NCI-H2227 treated with DMSO at 0.1 percent for 48 hours (cell line): ENCODE data around the gene KRAS.
A peak's percentile ranks its signal among the peaks of the same experiment; 100 is the strongest.
"Not testable (repeated sequence)": the region's sequence is repeated elsewhere in the genome, so short reads cannot be mapped to it uniquely, and the experiment has no call there.

Source experiments
- DNase-seq: peaks from one replicate; lab custom pipeline; 2025; lab: John Stamatoyannopoulos, UW

Gene KRAS

DNA sequence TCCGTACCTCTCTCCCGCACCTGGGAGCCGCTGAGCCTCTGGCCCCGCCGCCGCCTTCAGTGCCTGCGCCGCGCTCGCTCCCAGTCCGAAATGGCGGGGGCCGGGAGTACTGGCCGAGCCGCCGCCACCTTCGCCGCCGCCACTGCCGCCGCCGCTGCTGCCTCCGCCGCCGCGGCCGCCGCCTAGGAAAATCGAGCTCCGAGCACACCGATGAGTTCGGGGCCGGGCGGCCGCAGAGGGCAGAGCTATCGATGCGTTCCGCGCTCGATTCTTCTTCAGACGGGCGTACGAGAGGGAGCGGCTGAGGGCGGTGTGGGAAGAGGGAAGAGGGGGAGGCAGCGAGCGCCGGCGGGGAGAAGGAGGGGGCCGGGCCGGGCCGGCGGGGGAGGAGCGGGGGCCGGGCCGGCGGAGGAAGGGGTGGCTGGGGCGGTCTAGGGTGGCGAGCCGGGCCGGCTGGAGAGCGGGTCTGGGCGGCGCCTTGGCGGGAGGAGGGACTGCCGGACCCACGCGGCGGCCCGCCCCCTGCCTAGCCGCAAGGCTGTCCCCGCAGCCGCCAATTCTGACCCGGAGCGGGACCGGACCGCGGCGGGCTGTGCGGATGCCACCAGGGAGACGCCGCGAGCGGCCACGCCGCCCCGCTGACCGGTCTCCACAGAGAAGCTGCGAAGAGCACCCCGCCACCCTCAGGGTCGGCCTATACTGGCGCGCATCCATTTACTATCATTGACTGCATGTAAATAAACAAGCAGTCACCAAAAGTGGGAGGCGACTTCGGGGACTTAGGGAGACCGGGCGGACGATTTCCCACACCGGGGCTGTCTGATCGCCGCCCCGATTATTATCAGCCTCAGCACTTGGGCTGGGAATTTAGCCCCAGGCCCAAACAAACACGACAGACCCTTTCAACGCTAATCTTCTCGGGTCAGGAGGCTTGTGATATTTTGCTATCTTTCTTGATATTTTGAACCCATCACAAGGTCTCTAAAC is at the start of gene KRAS:
Gene KRAS (minus strand): TSS at position 186 of the 987 bp plus-strand sequence.
- peak; percentile 90 for DNase-seq

DNA sequence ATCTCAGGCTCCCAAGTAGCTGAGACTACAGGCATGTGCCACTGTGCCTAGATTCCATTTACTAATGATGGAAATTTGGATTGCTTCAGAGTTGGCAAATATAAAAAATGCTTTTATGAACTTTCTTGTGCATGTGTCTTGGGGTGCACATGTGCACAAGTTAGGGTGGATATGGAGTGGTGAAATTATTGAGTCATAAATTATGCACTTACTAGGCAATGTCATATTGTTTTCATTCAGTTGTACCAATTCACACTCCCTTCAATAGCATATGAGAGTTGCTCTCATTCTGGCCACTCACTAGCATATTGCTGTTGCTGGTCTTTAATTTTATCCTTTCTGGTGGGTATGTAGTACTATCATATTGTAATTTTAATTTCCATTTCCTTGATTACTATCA is 45.7 kb upstream of the KRAS start:
- no peak for DNase-seq

DNA sequence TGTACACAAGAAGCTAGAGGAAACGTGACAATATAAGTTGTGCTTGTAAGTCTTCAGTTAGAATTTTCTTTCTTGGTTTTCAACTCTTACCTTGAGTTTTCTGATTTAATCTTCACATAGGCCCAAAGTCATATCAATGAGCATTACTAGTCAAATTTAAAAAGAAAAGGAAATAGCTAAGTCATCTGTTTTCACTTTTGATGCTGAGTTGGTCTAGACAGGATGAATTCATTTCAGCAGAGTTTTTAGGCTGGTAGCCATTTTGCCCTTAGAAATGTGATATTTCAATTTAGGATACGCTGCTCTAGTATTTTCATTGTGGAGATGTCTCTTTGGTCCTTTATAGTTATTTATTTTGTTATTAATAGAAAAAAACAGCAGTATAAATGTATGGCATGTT is 44.6 kb upstream of the KRAS start:
- DNase-seq: no peak

DNA sequence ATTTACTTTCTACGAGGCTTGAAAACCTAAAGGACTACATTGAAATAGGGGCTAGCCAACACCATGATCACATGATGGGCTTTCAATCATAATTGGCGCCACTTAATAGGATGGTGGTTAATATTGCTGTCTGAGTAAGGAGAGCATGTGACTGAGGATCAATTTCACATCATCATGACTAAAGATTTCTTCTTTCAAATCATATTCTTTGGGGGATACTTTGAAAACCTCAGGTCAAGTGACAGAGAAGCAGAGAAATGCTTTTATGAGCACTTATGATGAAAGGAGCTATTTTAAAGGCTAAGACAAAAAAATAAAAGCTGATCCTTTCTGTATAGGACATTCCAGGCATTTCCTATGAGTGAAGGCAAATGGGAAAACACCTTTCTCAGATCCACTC is 42.9 kb upstream of the KRAS start:
- DNase-seq: no peak

DNA sequence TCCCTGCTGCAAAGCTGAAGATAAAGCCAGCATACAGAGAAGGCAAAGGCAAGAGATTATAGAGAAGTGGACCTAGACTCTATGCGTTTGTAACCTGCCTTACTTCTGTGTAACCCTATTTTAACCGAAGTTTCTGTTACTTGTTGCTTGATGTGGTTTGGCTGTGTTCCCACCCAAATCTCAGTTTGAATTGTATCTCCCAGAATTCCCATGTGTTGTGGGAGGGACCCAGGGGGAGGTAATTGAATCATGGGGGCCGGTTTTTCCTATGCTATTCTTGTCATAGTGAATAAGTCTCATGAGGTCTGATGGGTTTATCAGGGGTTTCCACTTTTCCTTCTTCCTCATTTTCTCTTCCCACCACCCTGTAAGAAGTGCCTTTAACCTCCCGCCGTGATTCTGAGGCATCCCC is 42.1 kb upstream of the KRAS start:
- DNase-seq: not testable (repeated sequence)

DNA sequence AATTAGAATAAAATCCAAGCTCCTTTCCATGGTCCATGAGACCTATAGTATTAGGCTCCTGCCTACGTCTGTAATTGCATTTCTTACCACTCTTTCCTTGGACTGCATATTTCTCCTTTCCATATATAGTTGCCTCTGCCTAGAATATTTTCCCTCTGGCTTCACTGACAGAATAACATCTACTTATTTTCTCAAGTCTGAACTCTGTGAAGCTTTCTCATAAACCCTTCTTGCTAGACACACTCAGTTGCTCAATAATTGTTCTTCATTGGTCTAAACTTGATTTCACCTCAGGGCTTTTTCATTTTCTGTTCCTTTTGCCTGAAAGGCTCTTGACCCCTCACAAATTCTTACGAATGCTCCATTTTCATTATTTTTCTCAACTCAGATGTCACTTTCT is 36.9 kb upstream of the KRAS start:
- DNase-seq: no peak

DNA sequence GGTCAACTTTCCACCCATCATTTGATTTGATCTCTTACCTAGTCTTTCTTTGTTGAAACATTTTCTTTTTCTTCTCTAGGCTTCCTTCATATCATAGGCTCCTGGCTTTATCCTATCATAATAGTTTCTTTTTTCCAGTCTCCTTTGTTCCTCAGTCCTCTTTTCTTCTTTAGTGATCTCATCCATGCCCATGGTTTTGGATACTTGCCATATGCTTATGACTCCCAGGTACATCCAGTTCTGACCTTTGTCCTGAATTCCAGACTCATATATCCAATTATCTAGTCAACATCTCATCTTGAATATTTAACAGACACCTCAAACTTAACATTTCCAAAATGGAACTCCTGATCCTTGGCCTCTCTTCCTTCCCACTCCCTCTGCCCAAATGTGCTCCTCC is 36.1 kb upstream of the KRAS start:
- no peak for DNase-seq

DNA sequence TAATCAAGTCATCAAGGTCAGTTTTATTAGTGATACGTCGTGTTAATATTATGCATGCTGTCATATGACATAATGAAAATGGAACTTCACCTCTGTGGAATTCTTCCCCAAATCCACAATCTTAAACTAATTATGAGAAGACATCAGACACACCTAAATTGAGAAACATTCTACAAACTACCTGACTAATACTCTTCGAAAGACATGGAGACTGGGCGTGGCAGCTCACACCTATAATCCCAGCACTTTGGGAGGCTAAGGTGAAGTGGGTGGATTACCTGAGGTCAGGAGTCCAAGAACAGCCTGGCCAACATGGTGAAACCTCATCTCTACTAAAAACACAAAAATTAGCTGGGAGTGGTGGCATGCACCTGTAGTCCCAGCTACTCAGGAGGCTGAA is 33.3 kb upstream of the KRAS start:
- DNase-seq: no peak

DNA sequence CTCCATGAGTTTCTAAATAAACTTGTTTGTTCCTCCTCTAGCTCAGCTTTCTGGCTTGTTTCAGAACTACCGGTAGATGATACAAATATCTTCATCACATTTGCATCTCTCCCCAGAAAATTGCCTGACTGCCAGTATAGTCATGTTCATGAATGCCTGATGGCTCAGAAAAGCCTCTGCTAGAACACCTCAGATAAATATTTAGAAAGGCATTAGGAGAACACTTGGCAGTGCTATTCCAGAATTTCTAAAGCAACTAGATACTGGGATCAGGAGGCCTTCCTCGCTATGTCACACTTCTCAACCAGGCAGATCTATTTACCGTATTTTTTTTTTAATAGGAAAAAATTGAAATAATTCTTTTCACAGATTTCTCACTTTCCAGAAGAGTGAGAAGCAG is 32.3 kb upstream of the KRAS start:
- no peak for DNase-seq

DNA sequence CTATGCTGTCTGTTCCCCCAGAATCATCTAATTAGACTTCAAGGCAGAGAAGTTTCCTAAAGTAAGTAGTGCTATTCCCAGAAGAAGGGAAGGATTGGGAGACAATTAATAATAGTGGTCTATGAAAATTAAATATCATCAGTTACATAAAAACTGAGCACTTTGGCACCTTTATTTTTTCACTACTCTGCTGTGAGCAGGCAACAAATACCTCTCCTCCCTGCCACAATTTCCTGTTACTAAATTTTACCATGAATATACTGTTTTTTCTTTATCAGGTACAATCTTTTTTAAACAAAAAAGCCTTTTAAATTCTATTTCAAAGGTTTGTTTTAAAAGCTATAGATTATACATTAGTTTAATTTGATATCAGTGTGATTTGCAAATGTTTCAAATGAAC is 29.4 kb upstream of the KRAS start:
- no peak for DNase-seq

DNA sequence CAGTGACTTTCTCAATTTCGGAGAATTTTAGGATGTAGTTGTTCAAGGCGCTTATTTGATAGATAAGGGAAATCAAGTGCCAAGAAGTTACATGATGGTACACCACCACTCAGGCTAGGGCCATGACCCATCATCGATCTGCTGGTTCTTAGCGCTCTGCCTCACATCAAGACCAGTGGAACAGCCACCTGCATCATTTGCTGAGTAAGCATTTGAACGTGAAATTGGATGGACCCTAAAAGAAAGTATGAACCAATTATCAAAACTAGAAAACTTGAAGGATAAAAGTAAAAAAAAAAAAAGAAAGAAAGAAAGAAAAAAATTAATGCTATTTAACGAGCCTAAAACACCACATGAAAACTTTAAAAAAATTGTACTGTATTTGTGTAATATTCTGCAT is 27.5 kb upstream of the KRAS start:
- DNase-seq: no peak

DNA sequence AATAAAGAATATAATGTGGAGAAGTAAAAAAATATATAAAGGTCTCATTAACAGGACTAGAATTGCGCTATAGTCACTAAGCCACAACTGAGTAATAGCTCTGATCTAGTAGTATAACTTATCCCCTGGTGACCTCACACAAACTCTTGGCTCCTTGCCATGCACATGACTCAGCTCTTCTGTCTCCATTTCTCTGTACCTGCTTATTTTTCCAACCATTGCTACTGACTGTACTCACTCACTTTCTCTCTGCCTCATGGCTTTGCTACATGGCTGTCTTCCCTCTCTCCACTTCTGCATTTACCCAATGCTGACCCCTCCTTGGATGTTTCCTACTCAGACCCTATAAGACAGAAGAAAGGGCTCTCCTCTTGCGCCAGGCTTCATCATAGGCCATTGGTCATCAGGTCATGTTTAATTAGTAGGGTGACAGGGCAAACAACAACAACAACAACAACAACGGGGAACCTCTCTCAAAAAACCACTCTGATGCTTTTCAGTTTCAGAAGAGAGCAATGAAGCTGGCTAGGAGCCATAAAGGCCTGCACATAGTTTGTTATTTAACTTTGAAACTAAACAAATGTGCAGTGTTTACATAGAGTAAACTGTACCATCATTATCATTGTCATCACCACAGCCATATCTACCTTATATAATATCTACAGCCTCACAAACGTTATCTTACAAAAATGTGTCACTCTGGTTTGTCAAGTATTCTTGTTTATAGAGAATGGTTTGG is 25.6 kb upstream of the KRAS start:
- DNase-seq: no peak

DNA sequence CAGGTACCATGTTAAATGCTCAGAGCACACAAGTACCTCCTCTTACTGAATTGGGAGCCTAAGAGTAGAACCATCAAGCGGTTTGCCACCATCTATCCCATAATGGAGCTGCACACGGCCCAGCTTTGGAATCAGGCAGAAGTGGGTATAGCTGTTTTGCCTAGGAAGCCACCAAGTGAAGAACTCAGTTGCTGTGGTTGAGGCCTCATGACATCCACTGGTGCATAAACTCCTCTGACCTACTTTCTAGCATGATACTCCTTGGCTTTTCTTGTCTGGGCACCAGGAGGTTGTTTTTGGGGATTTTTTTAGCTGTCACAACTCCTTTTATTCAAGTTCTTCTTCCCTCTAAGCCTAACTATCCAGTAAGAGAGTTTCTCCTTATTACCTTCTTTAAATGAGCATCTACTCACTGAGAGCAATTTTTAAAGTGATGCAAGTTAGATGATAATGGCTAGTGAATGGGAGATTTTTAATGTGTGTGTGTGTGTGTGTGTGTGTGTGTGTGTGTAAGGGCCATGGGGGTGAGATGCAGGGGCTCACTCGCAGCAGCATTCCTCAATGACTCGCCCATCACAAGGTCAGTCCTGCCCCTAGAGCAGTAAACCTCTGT is 20.9 kb upstream of the KRAS start:
- no peak for DNase-seq

DNA sequence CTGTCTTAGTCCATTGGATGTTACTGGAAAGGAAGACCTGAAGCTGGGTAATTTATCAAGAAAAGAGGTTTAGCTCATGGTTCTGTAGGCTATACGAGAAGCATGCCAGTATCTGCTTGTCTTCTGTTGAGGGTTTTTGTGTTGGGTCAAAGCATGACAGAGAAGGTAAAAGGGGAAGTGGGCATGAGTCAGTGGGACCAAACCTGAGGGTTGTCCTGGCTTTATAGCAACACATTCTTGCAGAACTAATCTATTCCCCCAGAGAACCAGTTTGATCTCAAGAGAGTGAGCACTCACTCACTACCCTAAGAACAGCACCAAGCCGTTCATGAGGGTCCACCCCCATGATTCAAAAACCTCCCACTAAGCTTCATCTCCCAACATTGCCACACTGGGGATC is 19.0 kb upstream of the KRAS start:
- no peak for DNase-seq

DNA sequence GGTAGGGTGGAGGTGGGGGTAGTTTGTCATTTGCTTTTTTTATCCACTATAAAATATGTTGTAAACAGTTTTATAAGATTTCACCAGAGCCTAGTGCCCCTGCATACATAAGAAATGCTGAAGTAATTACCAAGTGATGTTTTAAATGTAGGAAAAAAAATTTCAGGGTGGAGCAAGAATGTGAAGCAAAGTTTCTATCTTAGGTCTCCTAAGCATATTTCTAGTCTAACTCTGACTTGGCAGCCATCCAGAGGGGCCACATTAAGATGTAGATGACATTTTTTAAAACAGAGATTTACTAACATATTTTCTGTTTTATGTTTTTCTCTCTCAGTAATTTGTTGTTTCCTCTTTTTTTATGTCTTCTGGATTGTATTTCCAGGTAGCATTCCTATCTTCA is 15.8 kb upstream of the KRAS start:
- no peak for DNase-seq

DNA sequence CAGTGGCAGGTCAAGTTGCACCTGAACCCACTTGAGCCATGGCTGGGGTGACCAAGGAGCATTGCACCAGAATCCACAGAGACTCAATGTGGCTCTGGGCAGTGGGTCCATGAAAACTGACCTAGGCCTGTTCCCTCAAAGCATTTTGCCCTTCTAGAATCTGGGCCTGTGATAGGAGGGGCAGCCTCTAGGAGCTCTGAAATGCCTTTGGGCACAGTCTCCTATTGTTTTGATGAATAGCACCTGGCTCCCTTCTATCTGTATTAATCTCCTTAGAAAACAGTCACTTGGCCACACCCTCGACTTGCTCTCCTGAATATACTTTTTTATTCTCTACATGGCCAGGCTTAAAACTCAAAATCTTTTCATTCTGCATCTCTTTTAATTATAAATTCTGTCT is 14.1 kb upstream of the KRAS start:
- no peak for DNase-seq

DNA sequence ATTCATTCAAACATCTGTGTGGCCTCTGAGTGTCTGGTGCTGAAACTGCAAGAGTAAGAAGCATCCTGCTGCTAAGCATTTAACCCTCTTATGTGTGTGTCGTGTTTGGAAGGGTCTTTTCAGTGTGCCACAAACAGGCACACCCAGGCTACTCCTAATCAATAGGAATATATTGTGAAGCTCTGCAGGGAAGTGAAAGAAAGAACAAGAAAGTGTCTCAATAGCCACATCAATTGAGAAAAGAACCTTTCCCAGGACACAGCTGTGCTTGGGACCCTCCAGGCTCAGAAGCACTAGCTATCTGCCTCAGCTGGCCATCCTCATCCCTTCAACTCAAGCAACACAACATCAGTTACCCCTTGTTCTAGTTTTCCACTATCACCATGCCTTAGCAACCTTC is 13.4 kb upstream of the KRAS start:
- DNase-seq: no peak

DNA sequence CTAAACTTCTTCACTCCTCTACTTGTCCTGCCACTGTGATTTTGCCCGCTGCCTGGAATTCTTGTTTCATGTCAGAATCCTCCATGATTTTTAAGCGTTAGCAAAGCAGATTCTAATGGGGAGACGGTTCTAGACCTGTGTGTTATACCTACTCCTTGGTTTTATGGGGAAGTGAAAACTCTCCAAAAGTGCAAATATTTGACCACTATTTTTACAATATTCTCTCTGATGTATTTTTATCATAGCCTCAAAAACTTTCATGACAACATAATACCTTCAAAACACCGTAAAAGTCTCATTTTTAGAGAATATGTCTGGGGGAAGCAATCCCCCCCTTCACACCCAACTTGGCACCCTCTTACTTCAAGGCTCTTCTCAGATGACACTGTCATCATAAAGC is 12.9 kb upstream of the KRAS start:
- DNase-seq: no peak

DNA sequence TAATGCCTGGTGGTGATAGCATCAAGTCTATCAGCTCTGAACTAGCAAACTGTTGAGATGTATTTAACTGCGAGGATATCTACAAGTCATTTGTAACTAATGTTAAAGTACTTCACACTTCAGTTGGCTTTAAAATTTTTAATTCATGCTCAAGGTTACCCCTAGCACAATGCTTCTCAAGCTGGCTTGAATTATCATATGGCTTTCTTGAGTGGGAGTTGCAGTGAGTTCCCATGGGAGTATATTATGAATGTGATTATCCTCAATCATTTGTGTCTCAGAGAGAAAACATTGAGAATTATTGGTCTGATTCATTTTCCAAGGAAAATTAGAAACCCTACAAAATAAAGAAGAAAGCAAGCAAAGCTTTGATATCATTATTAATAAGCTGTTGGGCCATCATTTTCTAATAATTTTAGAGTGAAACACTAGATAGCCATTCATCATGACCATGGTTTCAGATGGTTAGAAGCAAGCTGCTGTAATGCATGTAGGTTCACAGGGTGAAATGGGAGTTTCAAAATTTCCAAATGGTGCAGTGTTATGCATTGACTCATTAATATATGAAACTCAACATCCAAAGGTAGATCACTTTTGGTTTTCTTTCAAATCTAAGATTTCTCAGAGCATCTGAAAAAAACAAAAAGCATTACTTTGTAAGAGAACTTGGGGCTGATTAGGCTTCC is 11.8 kb upstream of the KRAS start:
- DNase-seq: no peak

DNA sequence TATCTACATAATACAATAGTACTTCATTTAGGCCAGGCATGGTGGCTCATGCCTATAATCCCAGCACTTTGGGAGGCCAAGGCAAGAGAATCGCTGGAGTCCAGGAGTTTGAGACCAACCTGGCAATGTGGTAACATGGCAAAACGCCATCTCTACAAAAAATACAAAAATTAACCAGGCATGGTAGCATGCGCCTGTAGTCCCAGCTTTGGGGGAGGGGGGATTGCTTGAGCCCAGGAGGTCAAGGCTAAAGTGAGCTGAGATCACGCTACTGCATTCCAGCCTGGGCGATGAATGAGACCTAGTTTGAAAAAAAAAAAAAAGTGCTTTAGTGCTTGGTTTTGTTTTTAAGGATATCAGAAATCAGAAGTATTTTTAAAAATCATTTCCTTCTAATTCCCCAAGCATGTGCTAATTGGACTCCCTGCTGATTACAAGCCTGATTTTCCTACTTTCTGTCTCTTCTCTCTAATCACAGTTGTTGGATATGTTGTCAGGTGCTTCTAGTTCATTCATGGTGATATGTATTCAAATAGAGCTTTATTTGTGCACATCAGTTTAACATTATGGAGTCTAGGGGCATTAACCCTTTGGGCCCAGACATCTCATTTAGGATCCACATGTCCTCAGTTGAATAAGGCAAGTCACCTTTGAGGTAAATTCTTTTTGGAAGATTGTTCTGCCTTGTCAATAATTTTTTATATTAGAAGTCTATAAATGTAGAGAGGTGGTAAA is 7.0 kb upstream of the KRAS start:
- no peak for DNase-seq

DNA sequence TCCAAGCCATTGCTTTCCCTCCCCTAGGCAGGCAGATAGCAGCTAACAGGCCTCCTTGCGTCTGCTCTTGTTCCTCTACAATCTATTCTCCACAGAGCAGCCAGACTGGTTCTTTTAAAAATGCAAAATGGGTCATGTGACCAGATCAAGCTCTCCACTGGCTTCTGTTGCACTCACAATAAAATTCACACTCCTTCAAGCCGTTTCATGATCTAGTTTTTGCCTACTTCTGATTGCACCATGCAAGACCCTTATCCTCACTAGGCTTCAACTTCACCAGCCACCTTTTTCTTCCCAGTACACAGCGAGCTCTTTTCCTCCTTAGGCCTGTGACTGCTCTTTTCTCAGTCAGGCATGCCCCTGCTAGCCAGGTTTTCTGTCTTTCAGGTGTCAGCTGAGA is 6.1 kb upstream of the KRAS start:
- no peak for DNase-seq

DNA sequence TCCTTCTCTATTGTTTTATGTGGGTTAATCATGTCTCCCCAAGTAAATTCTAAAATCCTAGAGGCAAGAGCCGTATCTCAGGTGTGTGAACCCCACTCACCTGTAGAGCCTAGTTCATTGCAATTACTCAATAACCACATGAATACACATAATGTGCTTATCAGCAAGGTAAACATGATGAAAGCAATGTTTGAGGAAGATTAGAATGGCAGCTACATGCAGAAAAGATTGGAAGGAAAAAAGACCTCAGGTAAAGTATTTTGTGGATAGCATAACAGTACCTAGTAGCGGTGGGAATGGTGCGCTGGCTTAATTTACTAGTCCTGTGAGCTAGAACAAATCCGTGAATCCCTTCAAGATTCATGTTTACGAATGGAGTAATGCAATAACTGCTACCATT is 5.3 kb upstream of the KRAS start:
- no peak for DNase-seq
